ENCODE data around the gene TUBB4B.
A peak's percentile ranks its signal among the peaks of the same experiment; 100 is the strongest.

The TUBB4B gene

GRCh38 chr9:137223078-137223970 lies 17.8 kb upstream of the TUBB4B start:
- Histone ChIP-seq H3K4me3 (IDR thresholded peaks at IDR 0.05; ENCODE audit: insufficient read depth, low read depth, low read length) (no peak overlapping the region), H3K4me1 (ENCODE audit: low read depth, poor library complexity, severe bottlenecking) (peaks cover 10% of the 10 kb centered on the region), H2AFZ (ENCODE audit: low read depth) (peak overlapping the region; percentile 73)

GRCh38 chr9:137224830-137225694 lies 16.0 kb upstream of the TUBB4B start, which contains the start of gene CYSRT1:
CYSRT1 (plus strand) TSS chr9:137225174; CDS start chr9:137225622, 448 bp downstream.
- Histone ChIP-seq H3K36me3 (ENCODE audit: insufficient read depth) (no peaks in the 10 kb centered on the region), H4K20me1 (ENCODE audit: insufficient read depth) (no peaks in the 10 kb centered on the region), H3K4me3 (IDR thresholded peaks at IDR 0.05; ENCODE audit: insufficient read depth, low read depth, low read length) (no peak within 1 kb of the TSS), H3K9ac (no peak within 1 kb of the TSS), H3K79me2 (ENCODE audit: insufficient read depth, low read depth) (no peaks in the 10 kb centered on the region), H2AFZ (ENCODE audit: low read depth) (peak within 1 kb of the TSS; percentile 73), H3K27ac (no peak within 1 kb of the TSS), H3K4me1 (ENCODE audit: low read depth, poor library complexity, severe bottlenecking) (peaks cover 10% of the 10 kb centered on the region), H3K27me3 (ENCODE audit: insufficient read depth, low read depth) (peaks cover 15% of the 10 kb centered on the region), H3K4me2 (peak within 1 kb of the TSS; percentile 80)
- TF ChIP-seq CTCF (conservative IDR thresholded peaks at IDR 0.05; ENCODE audit: low read depth, low read length), result no peak

More at GRCh38 chr9:137223078-137223970, 17.8 kb upstream of the TUBB4B start:
- H3K27ac ChIP-seq, result no peak overlapping the region
- peak overlapping the region; percentile 48 for H3K9ac ChIP-seq
- no peaks in the 10 kb centered on the region for H3K79me2 ChIP-seq (ENCODE audit: insufficient read depth, low read depth)
- H3K36me3 ChIP-seq (ENCODE audit: insufficient read depth), result no peaks in the 10 kb centered on the region
- H3K4me2 ChIP-seq, result peak overlapping the region; percentile 88
- H4K20me1 ChIP-seq (ENCODE audit: insufficient read depth), result no peaks in the 10 kb centered on the region
- peaks cover 3% of the 10 kb centered on the region; the same call in 1 of the 2 replicates for H3K27me3 ChIP-seq (ENCODE audit: insufficient read depth, low read depth)
- TF ChIP-seq CTCF (conservative IDR thresholded peaks at IDR 0.05; ENCODE audit: low read depth, low read length), result no peak

GRCh38 chr9:137225699-137226331 lies 15.3 kb upstream of the TUBB4B start:
- peaks cover 10% of the 10 kb centered on the region for H3K4me1 ChIP-seq (ENCODE audit: low read depth, poor library complexity, severe bottlenecking)
- H3K27me3 ChIP-seq (ENCODE audit: insufficient read depth, low read depth), result peaks cover 19% of the 10 kb centered on the region
- H3K79me2 ChIP-seq (ENCODE audit: insufficient read depth, low read depth), result no peaks in the 10 kb centered on the region
- H3K36me3 ChIP-seq (ENCODE audit: insufficient read depth), result no peaks in the 10 kb centered on the region
- H3K27ac ChIP-seq, result no peak overlapping the region
- H2AFZ ChIP-seq (ENCODE audit: low read depth), result no peak overlapping the region
- TF ChIP-seq CTCF (conservative IDR thresholded peaks at IDR 0.05; ENCODE audit: low read depth, low read length), result no peak
- H4K20me1 ChIP-seq (ENCODE audit: insufficient read depth), result no peaks in the 10 kb centered on the region
- no peak overlapping the region for H3K4me3 ChIP-seq (IDR thresholded peaks at IDR 0.05; ENCODE audit: insufficient read depth, low read depth, low read length)
- H3K4me2 ChIP-seq, result no peak overlapping the region
- H3K9ac ChIP-seq, result no peak overlapping the region

GRCh38 chr9:137226338-137227053 lies 14.6 kb upstream of the TUBB4B start:
- H3K9ac ChIP-seq, result no peak overlapping the region
- no peaks in the 10 kb centered on the region for H3K79me2 ChIP-seq (ENCODE audit: insufficient read depth, low read depth)
- H3K4me1 ChIP-seq (ENCODE audit: low read depth, poor library complexity, severe bottlenecking), result peaks cover 10% of the 10 kb centered on the region
- no peak overlapping the region for H3K4me3 ChIP-seq (IDR thresholded peaks at IDR 0.05; ENCODE audit: insufficient read depth, low read depth, low read length)
- no peaks in the 10 kb centered on the region for H3K36me3 ChIP-seq (ENCODE audit: insufficient read depth)
- no peaks in the 10 kb centered on the region for H4K20me1 ChIP-seq (ENCODE audit: insufficient read depth)
- no peak overlapping the region for H3K27ac ChIP-seq
- peaks cover 26% of the 10 kb centered on the region for H3K27me3 ChIP-seq (ENCODE audit: insufficient read depth, low read depth)
- no peak overlapping the region for H3K4me2 ChIP-seq
- no peak overlapping the region for H2AFZ ChIP-seq (ENCODE audit: low read depth)
- TF ChIP-seq CTCF (conservative IDR thresholded peaks at IDR 0.05; ENCODE audit: low read depth, low read length), result no peak

All from KMS-11 (cell line).